ENCODE measurements around the gene FANCI. TPM values are rescaled to one million over a fixed set of nuclear protein-coding genes. Genes with fewer than 3 reads are reported as not detected.
A peak's percentile ranks its signal among the peaks of the same experiment; 100 is the strongest.

Gene FANCI
- total and polyA plus RNA-seq, 2 experiments from 2014 or later: 63.6 to 66.8 TPM

DNA sequence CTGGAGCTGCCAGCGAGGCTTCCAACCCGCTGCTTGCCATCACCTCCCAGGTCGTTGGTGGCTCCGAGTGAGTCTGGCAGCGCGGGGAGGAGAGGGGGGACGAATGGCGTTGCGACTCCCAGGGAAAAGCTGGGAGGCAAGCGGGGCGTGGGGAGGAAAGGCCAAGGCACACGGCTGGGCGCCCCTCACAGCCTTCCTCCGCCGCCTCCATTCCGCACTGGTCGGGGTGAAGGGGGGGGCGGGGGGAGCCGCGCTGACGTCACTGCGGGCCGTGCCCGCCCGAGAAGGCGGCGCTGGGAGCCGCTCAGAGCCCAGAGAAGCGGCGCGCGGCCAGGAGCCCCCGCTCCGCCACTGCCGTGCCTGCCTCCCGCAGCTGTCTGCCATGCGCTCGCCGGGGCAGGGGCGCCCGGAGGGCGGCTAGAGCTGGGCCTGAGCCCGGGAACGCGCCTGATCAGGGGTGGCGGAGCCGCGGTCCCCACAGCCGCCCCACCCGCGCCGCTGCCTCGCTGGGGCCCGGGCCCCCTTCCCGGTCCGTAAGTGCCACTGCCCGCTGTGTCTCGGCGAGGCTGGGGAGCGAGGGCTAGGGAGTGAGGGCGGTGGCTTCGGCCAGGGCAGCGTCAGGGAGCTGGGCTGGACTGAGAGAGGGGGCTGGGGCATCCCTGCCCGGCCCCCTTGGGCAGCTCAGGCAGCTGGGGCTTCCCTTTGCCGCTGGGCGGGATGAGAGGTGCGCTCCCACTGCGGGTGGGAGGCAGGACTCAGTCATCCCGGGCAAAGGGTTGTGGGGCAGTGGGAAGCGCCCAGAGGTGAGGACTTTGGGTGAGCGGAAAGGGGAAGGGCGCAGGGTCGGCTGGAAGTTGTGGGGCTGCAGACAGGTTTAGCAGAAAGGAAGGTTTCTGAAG, 118.7 kb downstream of the FANCI start:
- TF ChIP-seq ETS1 (IDR thresholded peaks at IDR 0.05) (no peak), EZH2phosphoT487 (IDR thresholded peaks at IDR 0.05; ENCODE audit: unreplicated experiment) (peak; percentile 90), CREB1 (CRISPR knock-in tag; IDR thresholded peaks at IDR 0.05; ENCODE audit: low read depth) (peak; percentile 74), EZH2 (IDR thresholded peaks at IDR 0.05; ENCODE audit: low read depth, unreplicated experiment) (peak; percentile 34), STAT1 (IDR thresholded peaks at IDR 0.05; ENCODE audit: unreplicated experiment) (no peak)
- TF ChIP-seq, protein P1, sequence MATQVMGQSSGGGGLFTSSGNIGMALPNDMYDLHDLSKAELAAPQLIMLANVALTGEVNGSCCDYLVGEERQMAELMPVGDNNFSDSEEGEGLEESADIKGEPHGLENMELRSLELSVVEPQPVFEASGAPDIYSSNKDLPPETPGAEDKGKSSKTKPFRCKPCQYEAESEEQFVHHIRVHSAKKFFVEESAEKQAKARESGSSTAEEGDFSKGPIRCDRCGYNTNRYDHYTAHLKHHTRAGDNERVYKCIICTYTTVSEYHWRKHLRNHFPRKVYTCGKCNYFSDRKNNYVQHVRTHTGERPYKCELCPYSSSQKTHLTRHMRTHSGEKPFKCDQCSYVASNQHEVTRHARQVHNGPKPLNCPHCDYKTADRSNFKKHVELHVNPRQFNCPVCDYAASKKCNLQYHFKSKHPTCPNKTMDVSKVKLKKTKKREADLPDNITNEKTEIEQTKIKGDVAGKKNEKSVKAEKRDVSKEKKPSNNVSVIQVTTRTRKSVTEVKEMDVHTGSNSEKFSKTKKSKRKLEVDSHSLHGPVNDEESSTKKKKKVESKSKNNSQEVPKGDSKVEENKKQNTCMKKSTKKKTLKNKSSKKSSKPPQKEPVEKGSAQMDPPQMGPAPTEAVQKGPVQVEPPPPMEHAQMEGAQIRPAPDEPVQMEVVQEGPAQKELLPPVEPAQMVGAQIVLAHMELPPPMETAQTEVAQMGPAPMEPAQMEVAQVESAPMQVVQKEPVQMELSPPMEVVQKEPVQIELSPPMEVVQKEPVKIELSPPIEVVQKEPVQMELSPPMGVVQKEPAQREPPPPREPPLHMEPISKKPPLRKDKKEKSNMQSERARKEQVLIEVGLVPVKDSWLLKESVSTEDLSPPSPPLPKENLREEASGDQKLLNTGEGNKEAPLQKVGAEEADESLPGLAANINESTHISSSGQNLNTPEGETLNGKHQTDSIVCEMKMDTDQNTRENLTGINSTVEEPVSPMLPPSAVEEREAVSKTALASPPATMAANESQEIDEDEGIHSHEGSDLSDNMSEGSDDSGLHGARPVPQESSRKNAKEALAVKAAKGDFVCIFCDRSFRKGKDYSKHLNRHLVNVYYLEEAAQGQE (IDR thresholded peaks at IDR 0.05; ENCODE audit: unreplicated experiment): peak; percentile 11
- Histone ChIP-seq H3K79me2 (replicated peaks; ENCODE audit: insufficient read depth) (no peaks in the 10 kb centered on the region), H2AFZ (no peak overlapping the region), H3K27me3 (ENCODE audit: insufficient read depth) (peaks cover 100% of the 10 kb centered on the region), H3K4me2 (peak overlapping the region; percentile 64; the same call in 1 of the 2 replicates), H3K36me3 (ENCODE audit: insufficient read depth) (no peaks in the 10 kb centered on the region; the same call in 1 of the 2 replicates), H4K20me1 (replicated peaks; ENCODE audit: insufficient read depth) (peaks cover 25% of the 10 kb centered on the region), H3K9me2 (ENCODE audit: insufficient read depth) (no peaks in the 10 kb centered on the region), H3K4me1 (ENCODE audit: insufficient read depth) (peaks cover 25% of the 10 kb centered on the region; the same call in 1 of the 2 replicates), H3K4me3 (peak overlapping the region; percentile 40; the same call in 1 of the 2 replicates), H3K27ac (ENCODE audit: low read depth) (no peak overlapping the region), H3F3A (replicated peaks; ENCODE audit: low read depth) (peaks cover 15% of the 10 kb centered on the region; the same call in 1 of the 2 replicates)
- DNase-seq (ENCODE audit: low spot score): peak; percentile 35
- Mint-ChIP-seq H3K36me3 (ENCODE audit: low read depth) (peaks cover 3% of the 10 kb centered on the region; the same call in 1 of the 3 replicates), H3K27me3 (ENCODE audit: insufficient read depth, low read depth, poor library complexity) (peaks cover 97% of the 10 kb centered on the region), H3K4me3 (no peak overlapping the region), H3K27ac (no peak overlapping the region), H3K9me3 (peaks cover 8% of the 10 kb centered on the region; the same call in 2 of the 3 replicates), H3K4me1 (peaks cover 25% of the 10 kb centered on the region)
- peak; percentile 2 for ATAC-seq

DNA sequence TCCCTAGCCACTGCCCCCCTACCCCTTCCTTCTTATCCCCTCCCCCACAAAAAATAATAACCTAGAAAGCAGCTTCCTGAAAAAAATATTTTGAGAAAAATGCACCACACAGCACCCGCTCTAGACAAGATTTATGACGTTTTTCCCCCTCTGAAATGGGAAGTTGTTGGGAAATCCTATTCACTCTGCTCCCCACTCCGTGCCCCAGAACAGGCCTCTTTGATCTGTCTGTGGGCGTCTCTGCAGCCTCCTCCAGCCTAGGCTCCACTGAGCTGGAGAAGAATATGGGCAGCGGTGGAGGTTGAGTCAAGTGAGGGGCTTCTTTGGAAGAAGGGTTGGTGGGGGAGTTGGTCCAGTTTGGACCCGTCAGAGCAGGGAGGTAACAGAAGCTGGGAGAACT, 119.4 kb downstream of the FANCI start:
- no peak overlapping the region for H3K4me3 Mint-ChIP-seq
- H3K4me1 Mint-ChIP-seq: peaks cover 25% of the 10 kb centered on the region
- H3K9me2 ChIP-seq (ENCODE audit: insufficient read depth): no peaks in the 10 kb centered on the region
- H3K79me2 ChIP-seq (replicated peaks; ENCODE audit: insufficient read depth): no peaks in the 10 kb centered on the region
- H3K4me3 ChIP-seq: no peak overlapping the region
- H2AFZ ChIP-seq: no peak overlapping the region
- peaks cover 25% of the 10 kb centered on the region for H4K20me1 ChIP-seq (replicated peaks; ENCODE audit: insufficient read depth)
- peaks cover 8% of the 10 kb centered on the region; the same call in 2 of the 3 replicates for H3K9me3 Mint-ChIP-seq
- H3K4me2 ChIP-seq: no peak overlapping the region
- H3K36me3 ChIP-seq (ENCODE audit: insufficient read depth): no peaks in the 10 kb centered on the region; the same call in 1 of the 2 replicates
- H3K27ac ChIP-seq (ENCODE audit: low read depth): no peak overlapping the region
- peaks cover 3% of the 10 kb centered on the region; the same call in 1 of the 3 replicates for H3K36me3 Mint-ChIP-seq (ENCODE audit: low read depth)
- H3K27me3 Mint-ChIP-seq (ENCODE audit: insufficient read depth, low read depth, poor library complexity): peaks cover 97% of the 10 kb centered on the region
- peaks cover 100% of the 10 kb centered on the region for H3K27me3 ChIP-seq (ENCODE audit: insufficient read depth)
- no peak overlapping the region for H3K27ac Mint-ChIP-seq
- ATAC-seq (no peak), DNase-seq (ENCODE audit: low spot score) (no peak)
- H3K4me1 ChIP-seq (ENCODE audit: insufficient read depth): peaks cover 25% of the 10 kb centered on the region; the same call in 1 of the 2 replicates
- peaks cover 15% of the 10 kb centered on the region; the same call in 1 of the 2 replicates for H3F3A ChIP-seq (replicated peaks; ENCODE audit: low read depth)
- no peak for TF ChIP-seq ETS1 (IDR thresholded peaks at IDR 0.05)

All from GM23338 (cell line).